GM10248 (cell line): ENCODE results near the gene FGD3.
"Not testable (repeated sequence)": the region's sequence is repeated elsewhere in the genome, so short reads cannot be mapped to it uniquely, and the experiment has no call there.

ENCODE experiments used
- CTCF ChIA-PET: fragments of 300-600 bp; sonication (Branson Sonifier 250); formaldehyde crosslinking; extraction: SDS; loops from one replicate; lab custom pipeline; 2021; ENCODE audit warnings: antibody characterized with exemption; lab: Yijun Ruan, JAX
- POLR2A ChIA-PET: fragments of 350-650 bp; sonication (Branson Sonifier 250); formaldehyde crosslinking; extraction: SDS; loops from one replicate; lab custom pipeline; 2020; ENCODE audit warnings: antibody characterized with exemption; lab: Yijun Ruan, JAX
- DNase-seq: peaks from one replicate; pipeline ENCODE4 v3.0.0; 2012; ENCODE audit errors: extremely low spot score
- TF ChIP-seq, protein P1 (sequence below): IDR thresholded peaks from 2 replicates; pipeline ENCODE4 v1.5.1; 2012; ENCODE audit warnings: mild to moderate bottlenecking, low read depth; ENCODE audit errors: extremely low read depth, missing control alignments, control extremely low read depth

Gene FGD3, protein sequence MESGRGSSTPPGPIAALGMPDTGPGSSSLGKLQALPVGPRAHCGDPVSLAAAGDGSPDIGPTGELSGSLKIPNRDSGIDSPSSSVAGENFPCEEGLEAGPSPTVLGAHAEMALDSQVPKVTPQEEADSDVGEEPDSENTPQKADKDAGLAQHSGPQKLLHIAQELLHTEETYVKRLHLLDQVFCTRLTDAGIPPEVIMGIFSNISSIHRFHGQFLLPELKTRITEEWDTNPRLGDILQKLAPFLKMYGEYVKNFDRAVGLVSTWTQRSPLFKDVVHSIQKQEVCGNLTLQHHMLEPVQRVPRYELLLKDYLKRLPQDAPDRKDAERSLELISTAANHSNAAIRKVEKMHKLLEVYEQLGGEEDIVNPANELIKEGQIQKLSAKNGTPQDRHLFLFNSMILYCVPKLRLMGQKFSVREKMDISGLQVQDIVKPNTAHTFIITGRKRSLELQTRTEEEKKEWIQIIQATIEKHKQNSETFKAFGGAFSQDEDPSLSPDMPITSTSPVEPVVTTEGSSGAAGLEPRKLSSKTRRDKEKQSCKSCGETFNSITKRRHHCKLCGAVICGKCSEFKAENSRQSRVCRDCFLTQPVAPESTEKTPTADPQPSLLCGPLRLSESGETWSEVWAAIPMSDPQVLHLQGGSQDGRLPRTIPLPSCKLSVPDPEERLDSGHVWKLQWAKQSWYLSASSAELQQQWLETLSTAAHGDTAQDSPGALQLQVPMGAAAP

GRCh38 chr9:92947268-92948037 is at the start of gene FGD3:
FGD3 (plus strand) TSS chr9:92947523; CDS start chr9:92976257, 28,734 bp downstream.
- POLR2A ChIA-PET: no interaction called here
- TF ChIP-seq, protein P1, sequence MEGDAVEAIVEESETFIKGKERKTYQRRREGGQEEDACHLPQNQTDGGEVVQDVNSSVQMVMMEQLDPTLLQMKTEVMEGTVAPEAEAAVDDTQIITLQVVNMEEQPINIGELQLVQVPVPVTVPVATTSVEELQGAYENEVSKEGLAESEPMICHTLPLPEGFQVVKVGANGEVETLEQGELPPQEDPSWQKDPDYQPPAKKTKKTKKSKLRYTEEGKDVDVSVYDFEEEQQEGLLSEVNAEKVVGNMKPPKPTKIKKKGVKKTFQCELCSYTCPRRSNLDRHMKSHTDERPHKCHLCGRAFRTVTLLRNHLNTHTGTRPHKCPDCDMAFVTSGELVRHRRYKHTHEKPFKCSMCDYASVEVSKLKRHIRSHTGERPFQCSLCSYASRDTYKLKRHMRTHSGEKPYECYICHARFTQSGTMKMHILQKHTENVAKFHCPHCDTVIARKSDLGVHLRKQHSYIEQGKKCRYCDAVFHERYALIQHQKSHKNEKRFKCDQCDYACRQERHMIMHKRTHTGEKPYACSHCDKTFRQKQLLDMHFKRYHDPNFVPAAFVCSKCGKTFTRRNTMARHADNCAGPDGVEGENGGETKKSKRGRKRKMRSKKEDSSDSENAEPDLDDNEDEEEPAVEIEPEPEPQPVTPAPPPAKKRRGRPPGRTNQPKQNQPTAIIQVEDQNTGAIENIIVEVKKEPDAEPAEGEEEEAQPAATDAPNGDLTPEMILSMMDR: no peak
- DNase-seq: no peak
- CTCF ChIA-PET: interaction anchor here (1.1 to 1.4 kb wide), 2 partner anchors 9 to 619 kb away, joined by 3 to 4 read pairs; no protein-coding TSS in a partner anchor

- CTCF ChIA-PET, DNase-seq, POLR2A ChIA-PET: not testable (repeated sequence)
Observed at GRCh38 chr9:92905137-92905536, 42.2 kb upstream of the FGD3 start.

- TF ChIP-seq, protein P1: no peak
- POLR2A ChIA-PET: no interaction called here
- CTCF ChIA-PET: no interaction called here
- no peak for DNase-seq
Observed at GRCh38 chr9:92911511-92912475, 35.5 kb upstream of the FGD3 start.

- ChIA-PET CTCF (no interaction called here), POLR2A (no interaction called here)
- TF ChIP-seq, protein P1: no peak
- DNase-seq: no peak
Observed at GRCh38 chr9:92917176-92917800, 30.0 kb upstream of the FGD3 start.

DNA sequence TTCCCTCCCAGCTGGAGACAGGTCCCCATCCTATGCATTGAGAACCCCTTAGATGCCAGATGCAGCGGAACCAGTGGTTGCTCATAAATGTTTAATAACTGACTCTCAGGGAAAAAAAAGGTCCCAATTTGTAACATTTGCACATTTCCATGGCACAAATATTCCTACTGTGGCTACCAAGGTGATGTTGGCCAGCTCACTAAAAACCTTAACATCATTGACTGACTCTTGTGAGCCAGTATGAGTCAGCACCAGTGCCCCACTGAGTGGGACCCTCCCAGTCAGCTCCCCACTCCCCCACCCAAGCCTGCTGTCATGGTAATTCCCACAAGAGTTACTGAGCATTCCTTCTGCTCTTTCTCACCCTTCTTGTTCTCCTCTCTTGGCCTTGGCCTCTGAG is 26.9 kb upstream of the FGD3 start:
- CTCF ChIA-PET: no interaction called here
- TF ChIP-seq, protein P1: no peak
- no peak for DNase-seq
- POLR2A ChIA-PET: no interaction called here

- CTCF ChIA-PET: no interaction called here
Observed at GRCh38 chr9:92931606-92932005, 15.7 kb upstream of the FGD3 start.

More at GRCh38 chr9:92931606-92932005, 15.7 kb upstream of the FGD3 start:
- DNase-seq: no peak
- TF ChIP-seq, protein P1: no peak
- POLR2A ChIA-PET: no interaction called here
